Esophagus squamous epithelium (tissue), 5 donors: Measurements from ENCODE around the gene CCDC27. TPM values are rescaled to one million over a fixed set of nuclear protein-coding genes. Genes with fewer than 3 reads are reported as not detected.

Source experiments
- DNase-seq: peaks from one replicate; lab custom pipeline; 2025; lab: John Stamatoyannopoulos, UW
- H3K27ac ChIP-seq, 4 donors: fragments of 200-600 bp; sonication (generic); one replicate each; pipeline ENCODE4 v1.5.1; 2016 to 2019; ENCODE audit warnings: mild to moderate bottlenecking in 1 of 4
- H3K27me3 ChIP-seq, 4 donors: fragments of 200-600 bp; sonication (generic); 1 replicate in 3 of 4; 2 replicates in 1 of 4; pipeline versions ENCODE4 v1.5.1 to v1.6.0; 2017 to 2021; ENCODE audit warnings: antibody characterized with exemption in 1 of 4
- H3K36me3 ChIP-seq, 3 donors: fragments of 200-600 bp; sonication (generic); one replicate each; pipeline ENCODE4 v1.5.1; 2016 to 2019
- H3K4me1 ChIP-seq, 3 donors: fragments of 200-600 bp; sonication (generic); one replicate each; pipeline ENCODE4 v1.5.1; 2017 to 2019
- H3K4me3 ChIP-seq, 4 donors: fragments of 200-600 bp; sonication (generic); 1 replicate in 3 of 4; 2 replicates in 1 of 4; pipeline ENCODE4 v1.5.1; 2016 to 2019; ENCODE audit warnings: mild to moderate bottlenecking in 2 of 4, moderate library complexity in 1 of 4
- H3K9me3 ChIP-seq, 3 donors: fragments of 200-600 bp; sonication (generic); one replicate each; pipeline ENCODE4 v1.5.1; 2016 to 2019
- POLR2A ChIP-seq, 4 donors: fragments of 450-650 bp; IDR thresholded peaks; one replicate each; pipeline ENCODE4 v1.6.1; 2017; ENCODE audit warnings: antibody characterized with exemption in 4 of 4, mild to moderate bottlenecking in 4 of 4, moderate library complexity in 3 of 4
- WGBS, 2 donors: methylation state at CpG; one replicate each; pipeline ENCODE4 v1.1.5; 2018; 5-methylcytosine and 5-hydroxymethylcytosine counted together
- intact Hi-C: fragments of 100-400 bp; cut with DNase I; formaldehyde crosslinking; loops from one replicate; pipeline ENCODE4 v1.15.0; 2022
- total RNA-seq, 4 donors: library from RNA; depleted of rRNA; stranded (reverse); fragments of >200 nt; gene quantifications; one replicate each; pipeline ENCODE4 v1.1.0, GENCODE V29; 2016
- TF ChIP-seq, protein P1 (sequence below), 6 experiments: fragments of 450-650 bp in 4 of 6; fragments of 200-600 bp in 2 of 6; sonication (generic) in 2 of 6; IDR thresholded peaks; one replicate each; pipeline ENCODE4 v1.5.1; 2016 to 2019; ENCODE audit warnings: antibody characterized with exemption in 6 of 6, mild to moderate bottlenecking in 4 of 6, moderate library complexity in 4 of 6
- donor health status: DM: yes; HTN: yes; CAD: no.

Gene CCDC27
- total RNA-seq, 4 donors from 2014 or later, result not detected

DNA sequence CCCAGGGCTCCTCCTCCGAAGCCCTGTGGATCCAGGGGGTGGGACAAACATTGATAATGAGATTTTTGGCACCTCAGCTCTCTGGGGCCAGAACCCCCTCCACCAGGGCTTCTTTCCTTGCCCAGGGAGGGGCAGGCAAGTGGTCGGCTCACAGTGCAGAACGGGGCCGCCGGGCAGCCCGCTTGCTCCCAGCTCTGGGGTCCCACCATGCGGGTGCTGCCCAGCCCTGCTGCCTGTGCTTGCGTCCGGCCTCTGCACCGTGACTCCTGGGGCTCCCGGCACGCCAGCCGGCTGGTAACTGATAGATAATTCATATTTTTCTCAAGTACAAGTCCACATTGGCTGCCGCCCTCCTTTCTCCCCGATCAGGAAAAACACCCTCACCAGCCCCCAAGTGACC is 42.0 kb upstream of the CCDC27 start:
- H3K4me1 ChIP-seq, result peaks cover 20 to 97% (median 36%) of the 10 kb centered on the region in 3 donors
- peaks cover 0 to 97% (median 0%) of the 10 kb centered on the region in 4 donors for H3K27me3 ChIP-seq
- WGBS, 2 donors, result 44% methylated on average over 10 of the region's 15 CpGs; no CpG with 5 or more reads in 1 of the 2 donors
- H3K36me3 ChIP-seq, result no peaks in the 10 kb centered on the region
- H3K27ac ChIP-seq, result no peak overlapping the region
- no peak for TF ChIP-seq POLR2A (IDR thresholded peaks at IDR 0.05)
- TF ChIP-seq, protein P1, sequence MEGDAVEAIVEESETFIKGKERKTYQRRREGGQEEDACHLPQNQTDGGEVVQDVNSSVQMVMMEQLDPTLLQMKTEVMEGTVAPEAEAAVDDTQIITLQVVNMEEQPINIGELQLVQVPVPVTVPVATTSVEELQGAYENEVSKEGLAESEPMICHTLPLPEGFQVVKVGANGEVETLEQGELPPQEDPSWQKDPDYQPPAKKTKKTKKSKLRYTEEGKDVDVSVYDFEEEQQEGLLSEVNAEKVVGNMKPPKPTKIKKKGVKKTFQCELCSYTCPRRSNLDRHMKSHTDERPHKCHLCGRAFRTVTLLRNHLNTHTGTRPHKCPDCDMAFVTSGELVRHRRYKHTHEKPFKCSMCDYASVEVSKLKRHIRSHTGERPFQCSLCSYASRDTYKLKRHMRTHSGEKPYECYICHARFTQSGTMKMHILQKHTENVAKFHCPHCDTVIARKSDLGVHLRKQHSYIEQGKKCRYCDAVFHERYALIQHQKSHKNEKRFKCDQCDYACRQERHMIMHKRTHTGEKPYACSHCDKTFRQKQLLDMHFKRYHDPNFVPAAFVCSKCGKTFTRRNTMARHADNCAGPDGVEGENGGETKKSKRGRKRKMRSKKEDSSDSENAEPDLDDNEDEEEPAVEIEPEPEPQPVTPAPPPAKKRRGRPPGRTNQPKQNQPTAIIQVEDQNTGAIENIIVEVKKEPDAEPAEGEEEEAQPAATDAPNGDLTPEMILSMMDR (IDR thresholded peaks at IDR 0.05), result no peak
- peak overlapping the region in 3 of 4 donors; percentile 6 to 55 (median 42) for H3K4me3 ChIP-seq
- no peaks in the 10 kb centered on the region for H3K9me3 ChIP-seq
- intact Hi-C loops, result no loop called here
- DNase-seq, result no peak

DNA sequence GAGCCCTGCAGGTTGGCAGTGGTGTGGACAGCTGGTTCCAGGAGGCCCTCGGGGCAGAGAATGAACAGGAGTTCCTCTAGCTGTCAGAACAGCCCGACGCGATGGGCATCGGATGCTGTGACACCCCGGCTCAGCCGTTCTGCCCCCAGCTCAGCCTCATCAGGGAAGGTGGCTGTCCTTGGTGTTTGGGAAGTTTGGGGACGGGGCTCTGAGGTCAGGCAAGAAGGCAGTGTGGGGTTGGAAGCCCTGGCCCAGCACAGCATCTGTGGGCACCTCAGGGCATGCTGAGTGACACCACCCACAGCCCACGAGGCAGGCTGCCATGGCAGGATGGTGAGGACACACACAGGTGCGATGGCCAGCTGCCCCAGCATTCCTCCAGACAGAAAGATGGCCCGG is 40.9 kb upstream of the CCDC27 start:
- no peaks in the 10 kb centered on the region for H3K9me3 ChIP-seq
- no peak for DNase-seq
- peak overlapping the region in 3 of 4 donors; percentile 7 to 42 (median 38) for H3K27ac ChIP-seq
- 72% methylated on average over 7 of the region's 11 CpGs; no CpG with 5 or more reads in 1 of the 2 donors for WGBS, 2 donors
- H3K36me3 ChIP-seq, result no peaks in the 10 kb centered on the region
- H3K27me3 ChIP-seq, result peaks cover 0 to 99% (median 0%) of the 10 kb centered on the region in 4 donors
- intact Hi-C loops, result no loop called here
- TF ChIP-seq, protein P1 (IDR thresholded peaks at IDR 0.05), result no peak
- no peak for TF ChIP-seq POLR2A (IDR thresholded peaks at IDR 0.05)
- peak overlapping the region in 1 of 4 donors; percentile 18 for H3K4me3 ChIP-seq
- H3K4me1 ChIP-seq, result peaks cover 20 to 98% (median 37%) of the 10 kb centered on the region in 3 donors

DNA sequence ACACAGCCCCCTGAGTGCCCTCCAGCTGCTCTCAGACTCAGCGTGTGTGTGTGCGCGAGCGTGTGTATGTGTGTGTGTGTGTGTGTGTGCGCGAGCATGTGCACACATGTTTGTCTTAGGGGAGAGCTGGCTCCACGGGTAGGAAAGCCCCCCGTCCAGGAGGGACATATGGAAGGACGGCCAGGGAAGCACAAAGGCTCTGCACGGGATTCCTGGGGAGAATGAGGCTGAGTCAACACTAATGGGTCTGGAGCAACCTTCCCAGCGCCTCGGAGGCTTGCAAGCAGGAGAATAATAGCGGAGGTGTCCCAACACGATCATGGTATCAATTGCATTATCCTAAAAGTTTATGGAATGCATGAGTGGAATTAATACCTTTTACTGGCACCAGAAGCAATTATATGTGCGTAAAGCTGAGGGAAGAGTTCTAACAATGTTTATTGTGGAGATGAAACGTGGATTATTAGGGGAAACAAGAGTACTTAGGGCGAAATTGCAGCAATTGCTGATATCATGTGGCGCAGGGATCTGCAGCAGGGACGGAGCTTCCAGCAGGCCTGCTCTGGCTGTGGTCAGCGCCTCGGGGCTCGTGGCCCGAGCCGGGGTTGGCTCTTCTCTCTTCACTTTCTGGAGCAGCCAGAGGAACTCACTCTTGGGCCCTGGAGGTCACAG is 40.3 kb upstream of the CCDC27 start:
- no peak for DNase-seq
- intact Hi-C loops, result no loop called here
- H3K27ac ChIP-seq, result peak overlapping the region in 3 of 4 donors; percentile 38 to 65 (median 44)
- peak overlapping the region in 1 of 4 donors; percentile 18 for H3K4me3 ChIP-seq
- peaks cover 20 to 98% (median 43%) of the 10 kb centered on the region in 3 donors for H3K4me1 ChIP-seq
- H3K36me3 ChIP-seq, result no peaks in the 10 kb centered on the region
- peaks cover 0 to 99% (median 0%) of the 10 kb centered on the region in 4 donors for H3K27me3 ChIP-seq
- TF ChIP-seq, protein P1 (IDR thresholded peaks at IDR 0.05), result no peak
- no peak for TF ChIP-seq POLR2A (IDR thresholded peaks at IDR 0.05)
- 27 to 28% methylated on average over 14 to 16 of the region's 24 CpGs for WGBS, 2 donors
- H3K9me3 ChIP-seq, result no peaks in the 10 kb centered on the region

DNA sequence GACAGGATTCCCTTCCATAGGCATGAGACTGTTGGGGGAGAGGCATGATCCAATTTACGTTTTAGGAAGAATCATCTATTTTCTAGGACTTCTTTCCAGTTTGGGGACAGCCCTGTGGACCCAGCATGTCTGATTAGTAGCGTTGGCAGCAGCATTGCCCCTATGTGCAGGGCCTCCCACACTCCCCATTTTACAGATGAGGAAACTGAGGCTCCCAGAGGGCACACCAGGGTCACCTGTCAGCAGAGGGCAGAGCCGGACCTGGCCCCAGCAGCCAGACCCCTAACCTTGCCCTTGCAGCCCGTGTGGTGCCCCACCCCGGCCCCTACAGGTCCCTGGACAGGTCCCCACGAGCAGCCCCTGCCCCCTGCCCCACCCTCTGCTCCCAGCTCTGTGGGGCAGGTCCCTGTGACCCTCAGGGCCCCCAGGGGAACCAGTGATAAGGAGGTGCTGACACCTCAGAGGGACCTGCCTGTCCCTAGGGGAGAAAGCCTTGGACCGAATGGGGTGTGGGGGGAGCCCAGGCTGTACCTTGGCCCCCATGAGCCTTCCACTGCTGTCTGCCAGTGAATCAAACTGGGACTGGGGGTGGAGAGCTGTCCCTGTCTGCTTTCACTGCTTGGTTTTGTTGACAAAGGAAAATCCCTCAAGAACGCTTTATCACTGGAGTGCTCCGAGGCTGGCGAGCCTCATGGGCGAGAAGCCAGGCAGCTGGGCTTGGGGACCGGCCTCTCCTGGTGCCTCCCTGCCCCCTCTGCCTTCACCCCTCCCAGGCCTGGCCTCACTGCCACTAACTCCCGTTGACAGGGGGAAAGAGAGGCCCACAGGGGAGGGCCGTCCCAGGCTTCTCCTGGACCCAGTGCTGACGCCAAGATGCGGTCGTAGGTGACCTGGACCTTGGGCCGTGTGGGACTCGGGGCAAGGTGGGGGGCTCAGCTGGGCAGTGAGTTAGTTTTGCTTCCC is 39.4 kb upstream of the CCDC27 start:
- Histone ChIP-seq H3K4me3 (no peak overlapping the region), H3K36me3 (no peaks in the 10 kb centered on the region), H3K4me1 (peaks cover 28 to 98% (median 50%) of the 10 kb centered on the region in 3 donors), H3K9me3 (no peaks in the 10 kb centered on the region), H3K27me3 (peaks cover 0 to 99% (median 0%) of the 10 kb centered on the region in 4 donors), H3K27ac (peak overlapping the region; percentile 38 to 65 (median 42))
- no peak for DNase-seq
- intact Hi-C loops, result no loop called here
- TF ChIP-seq POLR2A (IDR thresholded peaks at IDR 0.05), result no peak
- TF ChIP-seq, protein P1 (IDR thresholded peaks at IDR 0.05), result no peak
- 29 to 32% methylated on average over 4 to 7 of the region's 19 CpGs for WGBS, 2 donors
